Stimulated activated CD8-positive, alpha-beta memory T cell treated with anti-CD3 and anti-CD28 coated beads, Interleukin-15, amount 100 ng/mL, for 24 hours (primary cell): ENCODE results near the gene ICAM3.
A peak's percentile ranks its signal among the peaks of the same experiment; 100 is the strongest.
"Not testable (repeated sequence)": the region's sequence is repeated elsewhere in the genome, so short reads cannot be mapped to it uniquely, and the experiment has no call there.

ENCODE experiments used
- DNase-seq: peaks from one replicate; pipeline ENCODE4 v3.0.0-alpha.2; 2020; ENCODE audit warnings: low read depth

Gene ICAM3

GRCh38 chr19:10346509-10346908, 7.1 kb upstream of the ICAM3 start:
- DNase-seq, result no peak

DNA sequence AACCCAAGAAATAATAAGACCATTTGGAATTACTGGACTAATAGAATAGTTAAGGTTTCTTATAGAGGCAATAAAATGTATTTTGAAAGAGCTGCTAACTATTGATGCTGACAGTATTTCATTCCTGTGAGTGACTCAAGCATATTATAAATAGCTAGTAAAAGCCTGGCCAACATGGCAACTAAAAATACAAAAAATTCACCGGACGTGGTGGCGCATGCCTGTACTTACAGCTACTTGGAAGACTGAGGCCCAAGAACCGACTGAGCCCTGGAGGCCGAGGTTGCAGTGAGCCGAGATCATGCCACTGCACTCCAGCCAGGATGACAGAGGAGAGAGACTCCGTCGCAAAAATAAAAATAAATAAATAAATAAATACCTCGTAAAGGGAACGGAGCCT, 5.4 kb upstream of the ICAM3 start:
- no peak for DNase-seq

DNA sequence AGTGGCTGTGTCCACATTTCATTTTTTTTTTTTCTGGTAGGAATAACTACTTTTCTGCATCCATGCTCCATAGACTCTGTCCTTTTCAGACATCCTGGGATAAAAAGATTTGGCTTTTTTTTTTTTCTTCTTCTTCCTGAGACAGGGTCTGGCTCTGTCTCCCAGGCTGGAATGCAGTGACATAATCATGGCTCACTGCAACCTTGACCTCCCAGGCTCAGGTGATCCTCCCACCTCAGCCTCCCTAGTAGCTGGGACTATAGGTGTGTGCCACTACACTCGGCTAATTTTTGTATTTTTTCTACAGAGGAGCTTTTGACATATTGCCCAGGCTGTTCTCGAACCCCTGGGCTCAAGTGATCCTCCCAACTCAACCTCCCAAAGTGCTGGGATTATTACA, 4.1 kb upstream of the ICAM3 start:
- no peak for DNase-seq

DNA sequence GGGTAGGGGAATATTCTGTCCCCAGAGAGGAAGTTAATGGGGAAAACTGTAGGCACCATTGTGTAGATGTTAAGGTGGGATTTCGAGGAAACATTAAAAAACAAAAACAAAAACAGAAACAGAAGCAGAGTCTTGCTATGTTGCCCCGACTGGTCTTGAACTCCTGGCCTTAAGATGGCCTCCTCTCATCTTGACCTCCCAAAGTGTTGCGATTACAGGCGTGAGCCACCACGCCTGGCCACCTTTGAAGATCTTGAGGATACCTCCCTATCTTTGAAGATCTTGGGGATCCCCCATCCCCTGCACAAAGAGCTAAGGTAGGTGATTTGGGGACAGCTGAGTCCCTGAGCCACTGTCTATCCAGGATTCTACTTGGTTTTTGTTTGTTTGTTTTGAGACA, 553 bp upstream of the ICAM3 start:
- no peak for DNase-seq

DNA sequence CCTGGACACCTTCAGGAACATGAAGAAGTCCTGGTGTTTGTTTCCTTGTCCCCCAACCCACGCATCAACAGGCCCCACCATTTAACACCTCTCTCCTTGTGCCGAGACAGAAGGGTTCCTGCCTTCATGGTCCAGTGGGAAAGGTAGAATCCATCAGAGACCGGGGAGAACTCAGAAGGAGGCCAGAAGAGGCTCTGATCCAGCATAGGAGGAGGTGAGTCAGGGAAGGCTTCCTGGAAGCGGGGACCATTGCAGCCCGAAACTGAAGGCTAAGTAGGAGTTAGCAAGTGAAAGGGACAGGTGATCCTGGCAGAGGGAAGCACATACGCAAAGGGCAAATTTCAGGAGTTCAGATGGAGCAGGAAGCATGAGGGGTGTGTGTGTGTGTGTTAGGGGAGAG, 484 bp downstream of the ICAM3 start:
- DNase-seq, result no peak

- not testable (repeated sequence) for DNase-seq
Measured at GRCh38 chr19:10336725-10337124, 2.7 kb downstream of the ICAM3 start.

DNA sequence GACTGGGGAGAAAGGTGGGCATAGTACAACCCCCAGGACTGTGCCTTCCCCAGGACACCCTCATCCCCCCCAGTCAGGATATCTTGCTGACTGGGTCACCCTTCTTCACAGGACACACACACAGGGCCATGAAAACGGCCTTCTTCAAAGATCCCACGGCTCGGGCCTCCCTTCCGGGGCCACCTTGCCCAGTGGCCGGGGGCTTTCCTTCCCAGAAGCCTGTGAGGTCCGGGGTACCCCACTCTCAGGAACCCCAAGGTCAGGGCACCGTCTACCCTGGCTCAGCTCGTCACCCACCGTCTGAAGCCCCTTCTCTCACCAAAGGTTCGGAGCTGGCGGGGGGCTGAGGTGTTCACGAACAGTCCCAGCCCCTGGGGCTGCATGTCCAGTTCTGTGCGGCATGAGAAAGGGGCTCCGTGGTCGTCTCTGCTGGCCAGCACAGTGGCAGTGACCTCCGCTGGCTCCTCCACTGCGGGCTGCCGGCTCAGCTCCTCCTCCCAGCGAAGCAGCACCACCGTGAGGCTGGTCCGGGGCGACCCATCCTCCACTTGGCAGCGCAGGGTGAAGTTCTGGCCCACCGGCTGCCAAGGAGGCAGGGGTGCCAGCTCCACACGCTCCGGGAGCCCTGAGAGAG, 4.0 kb downstream of the ICAM3 start:
- no peak for DNase-seq

GRCh38 chr19:10334588-10335351, 4.7 kb downstream of the ICAM3 start:
- no peak for DNase-seq

GRCh38 chr19:10333758-10334587, 5.5 kb downstream of the ICAM3 start:
- DNase-seq, result no peak

DNA sequence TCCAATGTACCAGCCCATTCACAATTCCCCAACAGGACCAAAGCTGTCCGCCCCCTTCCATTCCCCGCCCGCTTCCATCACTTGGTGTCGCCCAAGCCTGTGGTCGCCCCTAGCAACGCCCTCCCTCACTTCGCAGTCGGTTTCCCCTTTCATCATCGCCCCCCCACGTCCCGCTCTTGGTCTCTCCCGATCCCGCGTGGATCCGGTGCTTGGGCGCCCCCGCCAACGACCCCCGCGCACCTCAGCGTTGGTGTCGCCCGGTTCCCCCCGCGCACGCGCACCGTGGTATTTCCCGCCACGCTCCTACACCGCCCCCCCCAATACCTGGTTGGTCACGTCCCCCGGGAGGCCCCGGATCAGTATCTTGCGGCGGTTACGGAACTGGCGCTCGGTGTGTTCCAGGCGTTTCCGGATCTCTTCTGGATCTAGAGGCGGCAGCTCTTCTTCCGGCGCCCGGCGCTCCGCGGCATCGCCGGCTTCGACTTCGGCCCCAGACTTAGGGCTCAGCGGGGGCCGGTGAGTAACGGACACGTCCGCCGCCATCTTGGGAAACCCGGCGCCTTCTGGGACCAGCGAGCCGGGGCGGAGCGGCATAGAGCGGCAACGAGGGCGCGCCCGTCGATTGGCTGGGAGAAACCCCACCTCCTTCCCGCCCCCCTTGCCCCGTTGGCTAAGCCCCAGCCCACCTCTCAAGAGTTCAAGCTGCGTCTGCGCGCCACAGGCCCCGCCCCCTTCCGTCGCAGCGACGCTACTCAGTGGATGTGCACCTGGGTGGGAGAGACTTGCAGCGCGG, 6.3 kb downstream of the ICAM3 start, which contains the start of gene RAVER1:
RAVER1 (minus strand) TSS at position 565 of the 793 bp plus-strand sequence; CDS start at position 543, 22 bp downstream.
- peak; percentile 95 for DNase-seq

DNA sequence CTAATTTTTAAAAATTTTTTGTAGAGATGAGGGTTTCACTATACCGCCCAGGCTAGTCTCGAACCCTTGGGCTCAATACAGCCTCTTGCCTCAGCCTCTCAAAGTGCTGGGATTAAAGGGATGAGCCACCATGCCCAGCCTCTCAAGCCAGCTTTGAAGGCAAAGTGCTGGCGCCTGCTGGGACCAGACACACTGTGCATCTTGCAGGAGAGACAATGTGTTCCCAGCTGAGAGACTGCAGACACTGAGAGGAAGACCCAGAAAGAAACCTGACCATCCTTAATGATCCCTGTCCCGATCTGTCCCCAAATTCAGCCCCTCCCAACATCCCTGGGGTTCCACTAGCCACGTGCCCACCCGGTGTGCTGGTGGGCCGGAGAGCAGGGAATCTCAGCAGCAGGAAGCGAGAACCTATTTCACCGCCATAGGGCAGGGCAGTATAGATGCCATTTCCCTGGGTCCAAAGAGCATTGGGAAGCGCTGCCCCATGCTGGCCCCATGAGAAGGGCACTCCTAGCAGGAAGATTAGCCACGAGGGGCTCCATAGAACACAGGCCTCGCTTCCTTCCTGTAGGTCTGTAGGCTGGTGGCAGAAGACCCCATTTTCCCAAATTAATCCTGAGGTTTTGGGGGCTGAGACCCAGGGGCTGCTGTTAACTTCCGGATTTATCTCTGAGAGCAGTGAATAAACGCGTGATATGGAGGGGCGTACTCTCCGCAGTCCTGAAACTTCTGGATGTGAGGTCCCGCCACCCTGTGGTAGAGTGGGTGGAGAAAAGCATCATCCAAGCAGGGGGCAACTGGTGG, 7.1 kb downstream of the ICAM3 start:
- DNase-seq, result no peak

DNA sequence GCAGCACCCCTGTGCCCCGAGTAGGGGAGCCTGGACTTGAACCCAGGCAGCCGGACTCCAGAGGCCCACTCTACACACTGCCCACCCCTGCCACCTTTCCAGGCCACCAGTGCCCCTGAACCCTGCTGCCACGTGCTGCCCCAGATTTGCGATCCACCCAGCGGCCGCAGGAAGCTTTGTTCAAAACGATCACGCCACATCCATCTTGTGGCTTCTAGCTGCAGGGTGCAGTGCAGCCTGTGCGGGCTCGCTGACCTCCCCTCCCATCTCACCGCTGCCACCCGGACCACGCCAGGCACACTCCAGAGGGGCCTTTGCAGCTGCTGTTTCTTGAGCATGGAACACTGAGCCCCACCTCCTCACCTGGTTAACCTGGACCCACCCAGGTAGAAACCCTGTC, 9.9 kb downstream of the ICAM3 start:
- no peak for DNase-seq

DNA sequence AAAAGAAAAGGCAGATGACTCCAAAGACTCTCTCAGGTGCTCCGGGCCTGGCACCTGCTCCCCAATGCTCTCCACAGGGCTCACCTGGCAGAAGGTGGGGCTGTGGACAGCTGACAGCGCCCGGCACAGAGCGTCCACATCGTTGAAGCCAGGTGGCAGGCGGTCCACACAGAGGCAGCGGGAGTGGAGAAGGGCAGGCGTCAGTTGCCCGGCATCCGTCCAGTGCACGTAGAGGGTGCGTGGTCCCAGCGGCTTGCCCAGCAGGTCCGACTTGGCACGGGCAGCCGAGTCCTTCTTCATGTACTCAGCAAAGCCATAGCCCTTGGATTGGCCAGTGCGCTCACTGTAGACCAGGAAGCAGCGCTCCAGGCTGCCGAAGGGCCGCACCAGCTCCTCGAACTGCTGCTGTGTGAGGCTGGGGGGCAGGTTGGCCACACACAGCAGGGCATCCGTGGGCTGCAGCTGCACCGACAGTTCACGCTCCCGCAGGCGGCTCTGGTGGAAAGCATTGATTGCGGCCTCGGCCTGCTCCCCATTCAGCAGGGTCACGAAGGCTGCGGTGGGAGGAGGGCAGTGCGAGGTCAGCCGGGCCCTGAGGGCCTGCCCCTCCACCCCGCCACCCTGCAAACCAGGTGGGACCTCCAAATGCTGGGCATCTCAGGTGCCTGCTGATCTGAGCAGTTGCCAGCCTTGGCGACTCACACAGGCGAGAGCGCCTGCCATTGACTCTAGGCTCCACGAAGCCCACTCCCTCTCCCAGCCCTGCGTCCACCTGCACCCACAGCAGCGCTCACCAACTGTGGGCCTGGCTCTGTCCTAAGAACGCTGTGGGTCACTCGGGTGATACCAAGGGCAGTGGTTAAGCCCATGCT, 10.6 kb downstream of the ICAM3 start:
- no peak for DNase-seq

DNA sequence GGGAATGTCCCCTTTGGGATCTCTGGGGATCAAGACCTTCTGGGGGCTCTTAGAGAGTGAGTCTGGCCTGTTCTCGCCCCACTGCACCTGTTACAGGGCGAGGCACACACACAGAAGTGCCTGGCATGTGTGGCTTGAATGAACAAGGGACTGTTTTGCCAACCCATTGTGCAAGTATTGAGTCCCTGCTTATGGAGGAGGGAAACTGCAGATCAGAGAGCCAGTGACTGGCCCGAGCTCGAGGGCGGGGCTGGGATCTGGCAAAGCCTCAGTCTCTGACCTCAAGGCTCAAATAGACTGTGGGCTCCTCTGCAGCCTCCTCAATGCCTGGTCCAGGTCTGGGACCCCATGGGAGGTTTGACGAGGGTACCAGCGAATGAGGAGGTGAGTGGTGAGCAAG, 11.6 kb downstream of the ICAM3 start:
- no peak for DNase-seq

GRCh38 chr19:10325732-10326131, 13.7 kb downstream of the ICAM3 start:
- DNase-seq, result no peak

DNA sequence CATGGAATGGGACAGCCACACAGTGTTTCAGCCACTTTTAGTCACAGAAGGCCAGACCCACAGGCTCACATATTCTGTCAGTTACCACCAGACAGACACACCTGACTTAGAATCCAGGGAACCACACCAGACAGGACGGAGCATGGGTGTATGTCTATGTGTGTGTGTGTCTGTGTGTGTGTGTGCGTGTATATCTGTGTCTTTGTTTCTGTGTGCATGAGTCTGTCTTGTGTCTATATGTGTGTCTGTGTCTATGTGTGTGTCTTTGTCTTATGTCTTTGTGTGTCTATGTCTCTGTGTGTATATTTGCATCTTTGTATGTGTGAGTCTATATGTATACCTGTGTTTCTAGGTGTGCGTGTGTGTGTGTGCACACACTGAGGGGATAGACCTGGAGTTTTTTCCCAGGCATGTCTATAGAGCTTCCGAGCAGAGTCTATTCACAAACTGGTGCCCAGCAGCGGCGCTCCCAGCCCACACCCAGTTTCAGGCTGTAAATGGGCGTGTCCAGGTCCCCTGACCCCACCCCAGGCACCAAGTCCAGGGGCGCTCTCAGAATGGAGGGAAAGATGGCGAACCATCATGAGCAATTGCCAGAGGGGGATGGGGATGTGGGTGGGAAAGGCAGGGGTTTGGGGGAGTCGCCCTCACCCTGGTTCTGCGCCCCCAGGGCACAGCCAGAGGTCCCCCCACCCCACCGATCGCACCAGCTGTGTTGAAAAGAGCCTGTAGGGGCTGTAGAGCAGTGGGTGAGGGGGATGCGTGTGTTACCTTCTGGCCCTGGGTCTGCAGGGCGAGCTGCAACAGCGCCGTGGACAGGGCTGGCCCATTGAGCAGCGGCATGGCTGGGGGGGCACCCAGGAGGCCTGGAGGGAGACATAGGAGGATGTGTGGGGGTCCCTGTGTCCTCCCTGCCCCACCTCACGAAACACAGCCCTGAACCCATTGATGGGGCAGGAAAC, 17.3 kb downstream of the ICAM3 start:
- no peak for DNase-seq

DNA sequence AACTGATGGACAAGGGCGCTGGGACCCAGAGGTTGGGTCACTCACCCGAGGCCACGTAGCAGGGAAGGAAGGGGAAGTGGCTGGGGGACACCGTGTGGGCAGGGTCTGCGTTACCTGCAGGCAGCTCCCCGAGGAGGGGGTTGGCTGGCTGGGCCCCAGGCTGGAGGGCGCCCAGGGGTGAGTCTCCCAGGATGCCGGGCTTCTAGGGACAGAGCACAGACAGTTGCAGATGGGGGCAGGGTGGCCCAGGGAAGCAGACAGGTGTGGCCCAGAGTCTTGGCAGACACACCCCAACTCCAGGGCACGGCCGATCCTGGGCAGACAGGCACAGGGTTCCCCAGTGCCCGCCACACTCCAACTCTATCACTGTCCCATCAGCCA, 18.0 kb downstream of the ICAM3 start:
- no peak for DNase-seq

DNA sequence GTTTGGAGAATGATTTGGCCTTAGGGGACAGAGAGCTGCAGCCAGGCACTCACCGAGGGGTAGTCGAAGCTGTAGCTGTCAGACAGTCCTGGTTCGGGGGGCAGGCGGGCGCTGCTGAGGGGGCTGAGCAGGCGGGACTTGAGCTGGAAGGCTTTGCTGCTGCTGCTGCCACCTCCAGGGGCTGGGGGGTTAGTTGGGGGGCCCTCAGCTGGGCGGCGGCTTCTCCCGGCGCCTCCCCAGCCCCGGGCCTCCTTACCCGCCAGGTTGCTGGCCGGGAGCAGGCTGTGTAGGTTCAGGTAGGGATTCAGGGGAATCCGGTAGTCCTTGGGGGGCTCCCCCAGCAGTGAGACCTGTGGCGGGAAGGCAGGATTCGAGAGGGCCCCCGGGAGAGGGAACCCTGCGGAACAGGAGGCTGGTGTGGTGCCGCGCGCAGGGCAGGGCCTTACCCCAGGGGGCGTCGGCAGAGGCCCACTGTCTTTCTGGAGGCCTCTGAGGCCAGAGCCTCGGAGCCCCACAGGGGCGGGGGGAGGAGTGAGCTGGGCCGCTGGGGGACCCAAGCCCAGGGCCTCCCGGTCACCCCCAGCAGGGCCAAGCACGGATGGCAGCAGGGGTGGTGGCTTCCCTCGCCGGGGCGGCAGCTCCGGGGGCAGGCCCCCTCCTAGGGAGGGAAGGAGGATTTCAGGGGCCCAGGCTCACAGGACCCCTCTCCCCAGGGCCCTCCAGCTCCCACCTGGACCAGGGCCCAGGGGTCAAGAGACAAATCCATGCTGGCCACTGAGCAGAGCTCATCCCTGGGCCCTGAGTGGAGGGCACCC, 18.6 kb downstream of the ICAM3 start:
- no peak for DNase-seq
